Upper lobe of left lung (tissue), 6 donors: ENCODE measurements around the gene SORL1. TPM values are rescaled to one million over a fixed set of nuclear protein-coding genes. Genes with fewer than 3 reads are reported as not detected.

Experiments
- ATAC-seq, 2 donors: fragments of 200-7000 bp; cut with Tn5 transposase; one replicate each; pipeline ENCODE4 v1.9.1; 2022; ENCODE audit warnings: mild to moderate bottlenecking in 2 of 2, moderate library complexity in 2 of 2; ENCODE audit not compliant: low FRiP score in 2 of 2
- DNase-seq, 2 donors: peaks; one replicate each; pipeline ENCODE4 v3.0.0-alpha.2; 2019 to 2020
- H3K27ac ChIP-seq, 4 donors: fragments of 200-600 bp; sonication (generic); one replicate each; pipeline ENCODE4 v1.5.1; 2016 to 2019
- H3K27me3 ChIP-seq, 4 donors: fragments of 200-600 bp; sonication (generic); one replicate each; pipeline ENCODE4 v1.5.1; 2017 to 2019
- H3K36me3 ChIP-seq, 4 donors: fragments of 200-600 bp; sonication (generic); one replicate each; pipeline ENCODE4 v1.5.1; 2016 to 2019
- H3K4me1 ChIP-seq, 4 donors: fragments of 200-600 bp; sonication (generic); one replicate each; pipeline ENCODE4 v1.5.1; 2018 to 2019
- H3K4me3 ChIP-seq, 4 donors: fragments of 200-600 bp; sonication (generic); one replicate each; pipeline ENCODE4 v1.5.1; 2017 to 2019; ENCODE audit warnings: mild to moderate bottlenecking in 2 of 4, moderate library complexity in 1 of 4
- H3K9me3 ChIP-seq, 4 donors: fragments of 200-600 bp; sonication (generic); one replicate each; pipeline ENCODE4 v1.5.1; 2018 to 2019
- CTCF ChIP-seq, 6 experiments: fragments of 450-650 bp in 4 of 6; fragments of 200-600 bp in 2 of 6; sonication (generic) in 2 of 6; IDR thresholded peaks; one replicate each; pipeline ENCODE4 v1.5.1; 2016 to 2019; ENCODE audit warnings: antibody characterized with exemption in 6 of 6
- EP300 ChIP-seq, 4 donors: sonication (generic); formaldehyde crosslinking; IDR thresholded peaks; one replicate each; pipeline ENCODE4 v1.5.1; 2017; ENCODE audit warnings: antibody characterized with exemption in 4 of 4, control low read depth in 2 of 4
- POLR2A ChIP-seq, 4 donors: fragments of 450-650 bp; IDR thresholded peaks; one replicate each; pipeline ENCODE4 v1.5.1; 2016 to 2017; ENCODE audit warnings: antibody characterized with exemption in 4 of 4, mild to moderate bottlenecking in 2 of 4
- POLR2AphosphoS5 ChIP-seq, 2 donors: sonication (generic); formaldehyde crosslinking; IDR thresholded peaks; one replicate each; pipeline ENCODE4 v1.5.1; 2017; ENCODE audit warnings: antibody characterized with exemption in 2 of 2
- WGBS, 2 donors: methylation state at CpG; one replicate each; pipeline ENCODE4 v1.1.5; 2017 to 2018; 5-methylcytosine and 5-hydroxymethylcytosine counted together
- total RNA-seq, 6 donors: library from RNA; depleted of rRNA in 4 of 6; stranded (reverse); fragments of >200 nt in 4 of 6; gene quantifications; one replicate each; pipeline versions ENCODE4 v1.1.0 to v1.2.1, GENCODE V29; 2016 to 2021
- donor health status: DM: no; HTN: no; CAD: no; lungs with moderate emphysema.
- donor health status: DM: no; HTN: yes; CAD: no; lungs with severe emphysema.

The SORL1 gene
- total RNA-seq, 6 donors from 2014 or later: 33.3 to 85.9 (median 67.2) TPM

- no peak overlapping the region for H3K4me3 ChIP-seq
- H3K9me3 ChIP-seq: no peaks in the 10 kb centered on the region
- no peaks in the 10 kb centered on the region for H3K27me3 ChIP-seq
- no peak overlapping the region for H3K27ac ChIP-seq
- TF ChIP-seq POLR2A (IDR thresholded peaks at IDR 0.05) (no peak), EP300 (IDR thresholded peaks at IDR 0.05) (no peak), CTCF (IDR thresholded peaks at IDR 0.05) (no peak), POLR2AphosphoS5 (IDR thresholded peaks at IDR 0.05) (no peak)
- DNase-seq: no peak
- no peak for ATAC-seq
- WGBS, 2 donors: 83% methylated on average over 1 of the region's 1 CpG
- H3K36me3 ChIP-seq: no peaks in the 10 kb centered on the region
- peaks cover 0 to 4% (median 2%) of the 10 kb centered on the region in 4 donors for H3K4me1 ChIP-seq
Observed at GRCh38 chr11:121667836-121668235, 215.7 kb downstream of the SORL1 start.

GRCh38 chr11:121669422-121669821 lies 217.3 kb downstream of the SORL1 start:
- no peaks in the 10 kb centered on the region for H3K27me3 ChIP-seq
- no peaks in the 10 kb centered on the region for H3K9me3 ChIP-seq
- DNase-seq (no peak), ATAC-seq (no peak)
- no peaks in the 10 kb centered on the region for H3K36me3 ChIP-seq
- no peak overlapping the region for H3K27ac ChIP-seq
- TF ChIP-seq POLR2A (IDR thresholded peaks at IDR 0.05) (no peak), CTCF (IDR thresholded peaks at IDR 0.05) (no peak), POLR2AphosphoS5 (IDR thresholded peaks at IDR 0.05) (no peak), EP300 (IDR thresholded peaks at IDR 0.05) (no peak)
- no peak overlapping the region for H3K4me3 ChIP-seq
- 74 to 85% methylated on average over 4 of the region's 4 CpGs for WGBS, 2 donors
- H3K4me1 ChIP-seq: peaks cover 0 to 7% (median 2%) of the 10 kb centered on the region in 4 donors

GRCh38 chr11:121670266-121670665 lies 218.2 kb downstream of the SORL1 start:
- Histone ChIP-seq H3K36me3 (no peaks in the 10 kb centered on the region), H3K4me1 (peaks cover 0 to 7% (median 2%) of the 10 kb centered on the region in 4 donors), H3K4me3 (no peak overlapping the region), H3K27ac (no peak overlapping the region), H3K27me3 (no peaks in the 10 kb centered on the region), H3K9me3 (no peaks in the 10 kb centered on the region)
- ATAC-seq: no peak
- no peak for DNase-seq
- 73 to 78% methylated on average over 3 of the region's 3 CpGs for WGBS, 2 donors
- TF ChIP-seq EP300 (IDR thresholded peaks at IDR 0.05) (no peak), POLR2A (IDR thresholded peaks at IDR 0.05) (no peak), POLR2AphosphoS5 (IDR thresholded peaks at IDR 0.05) (no peak), CTCF (IDR thresholded peaks at IDR 0.05) (no peak)

GRCh38 chr11:121670805-121671282 lies 218.7 kb downstream of the SORL1 start:
- DNase-seq: no peak
- WGBS, 2 donors: 70 to 71% methylated on average over 5 of the region's 5 CpGs

More at GRCh38 chr11:121670805-121671282, 218.7 kb downstream of the SORL1 start:
- Histone ChIP-seq H3K27me3 (no peaks in the 10 kb centered on the region), H3K9me3 (no peaks in the 10 kb centered on the region), H3K36me3 (no peaks in the 10 kb centered on the region), H3K4me1 (peaks cover 0 to 7% (median 2%) of the 10 kb centered on the region in 4 donors), H3K4me3 (no peak overlapping the region), H3K27ac (no peak overlapping the region)
- TF ChIP-seq CTCF (IDR thresholded peaks at IDR 0.05) (no peak), POLR2AphosphoS5 (IDR thresholded peaks at IDR 0.05) (no peak), POLR2A (IDR thresholded peaks at IDR 0.05) (no peak)
- no peak for ATAC-seq
